HL-60/S4 treated with retinoic acid at 250 ng/mL for 4 days and 3 days (cell line): ENCODE results near the gene LRRC61.

Source experiments
- in situ Hi-C: fragments of 300-500 bp; cut with MboI; formaldehyde crosslinking; loops from 2 replicates; pipeline ENCODE4 v1.7.0; 2022; ENCODE audit warnings: low sequenced_read_pairs

The LRRC61 gene

DNA sequence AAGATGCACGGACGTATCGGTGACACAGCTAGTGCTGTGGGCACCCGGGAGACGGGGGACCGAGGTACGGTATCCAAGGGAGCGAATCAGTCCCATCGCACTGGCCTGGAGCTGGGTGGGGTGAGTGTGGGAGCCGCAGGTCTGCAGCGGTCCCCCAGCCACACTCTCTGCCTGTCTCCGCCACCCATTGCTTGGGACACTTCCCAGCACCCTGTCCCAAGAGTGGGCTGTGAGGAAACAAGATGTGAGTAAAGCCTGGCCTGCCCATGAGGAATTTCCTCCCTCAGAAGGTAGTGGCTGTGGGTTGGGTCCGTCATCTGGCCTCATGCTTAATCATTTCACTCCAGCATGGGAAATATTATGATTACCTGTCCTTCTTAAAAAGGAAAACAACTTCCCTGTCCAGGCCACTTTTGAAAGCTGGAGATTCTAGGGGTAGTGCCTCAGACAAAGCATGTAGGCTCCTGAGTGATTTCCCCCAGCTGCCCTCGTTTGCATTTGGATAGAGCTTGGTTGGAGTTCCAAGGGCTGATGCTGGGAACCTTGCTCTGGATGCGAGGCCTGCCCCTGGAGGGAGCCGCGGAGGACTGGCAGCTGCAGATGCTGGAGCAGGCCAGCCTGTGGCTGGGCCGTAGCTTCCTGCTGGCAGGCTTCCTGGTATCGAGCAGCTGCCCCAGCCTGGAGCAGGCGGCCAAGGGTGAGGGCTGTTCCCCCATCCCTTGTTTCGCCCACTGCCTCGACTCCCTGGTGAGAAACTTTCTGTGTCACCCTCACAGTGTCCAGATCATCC lies 6.4 kb downstream of the LRRC61 start:
- in situ Hi-C loops, result no loop called here

GRCh38 chr7:150330211-150330885 lies 7.2 kb downstream of the LRRC61 start:
- in situ Hi-C loops, result no loop called here

DNA sequence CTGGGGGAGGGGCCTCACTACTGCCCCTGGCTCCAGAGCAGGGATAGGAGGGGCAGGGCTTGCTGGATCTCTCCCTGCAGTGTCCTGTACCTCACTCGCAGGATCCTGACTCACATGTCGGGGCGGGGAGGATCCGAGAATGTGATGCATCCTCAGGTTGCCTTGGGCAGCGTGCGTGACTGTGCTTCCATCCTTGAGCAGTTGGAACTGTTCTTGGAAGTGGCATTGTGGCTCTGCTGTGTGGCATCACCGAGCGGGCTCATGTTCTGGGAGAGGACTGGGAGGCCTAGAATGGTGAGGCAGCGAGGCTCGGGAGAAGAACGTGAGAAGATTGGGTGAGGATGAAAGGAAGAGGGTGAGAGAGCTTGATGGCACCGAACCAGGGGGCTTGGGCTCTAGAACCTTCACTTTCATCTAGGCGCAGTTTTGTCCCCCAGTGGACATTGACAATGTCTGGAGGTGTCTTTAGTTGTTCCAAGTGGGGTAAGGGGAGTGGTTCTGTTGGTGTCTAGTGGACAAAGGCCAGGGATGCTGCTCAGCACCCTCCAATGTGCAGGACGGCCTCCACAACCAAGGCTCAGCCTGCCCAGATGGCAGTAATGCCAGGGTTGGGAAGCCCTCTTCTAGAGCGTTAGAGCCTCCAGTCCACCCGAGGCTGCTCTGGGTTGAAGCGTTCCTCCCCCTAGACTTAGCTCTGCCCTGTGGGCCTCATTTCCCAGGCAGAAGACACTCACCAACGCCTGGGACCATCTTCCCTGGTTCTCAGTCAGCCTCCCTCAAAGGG lies 9.9 kb downstream of the LRRC61 start:
- in situ Hi-C loops, result no loop called here

DNA sequence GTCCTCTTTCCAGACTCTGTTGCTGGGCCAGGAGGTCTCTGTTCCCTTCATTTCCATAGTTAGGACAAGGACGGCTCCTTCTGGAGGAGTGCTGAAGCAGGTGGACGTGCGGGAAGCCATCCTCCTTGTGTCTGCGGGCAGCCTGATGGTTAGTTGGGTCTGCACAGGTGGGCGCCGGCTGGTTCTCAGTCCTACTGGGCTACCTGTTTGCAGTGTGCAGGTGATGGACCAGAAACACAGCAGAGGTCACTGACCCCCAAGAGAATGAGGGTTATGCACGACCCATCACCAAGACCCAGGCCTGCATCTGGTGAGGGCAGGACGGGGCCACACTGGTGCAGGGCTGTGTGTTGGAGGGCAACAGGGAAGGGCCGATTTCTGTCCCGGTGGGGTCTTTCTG lies 10.5 kb downstream of the LRRC61 start:
- in situ Hi-C loops, result no loop called here

- in situ Hi-C loops, result no loop called here
Observed at GRCh38 chr7:150334108-150334507, 11.0 kb downstream of the LRRC61 start.

DNA sequence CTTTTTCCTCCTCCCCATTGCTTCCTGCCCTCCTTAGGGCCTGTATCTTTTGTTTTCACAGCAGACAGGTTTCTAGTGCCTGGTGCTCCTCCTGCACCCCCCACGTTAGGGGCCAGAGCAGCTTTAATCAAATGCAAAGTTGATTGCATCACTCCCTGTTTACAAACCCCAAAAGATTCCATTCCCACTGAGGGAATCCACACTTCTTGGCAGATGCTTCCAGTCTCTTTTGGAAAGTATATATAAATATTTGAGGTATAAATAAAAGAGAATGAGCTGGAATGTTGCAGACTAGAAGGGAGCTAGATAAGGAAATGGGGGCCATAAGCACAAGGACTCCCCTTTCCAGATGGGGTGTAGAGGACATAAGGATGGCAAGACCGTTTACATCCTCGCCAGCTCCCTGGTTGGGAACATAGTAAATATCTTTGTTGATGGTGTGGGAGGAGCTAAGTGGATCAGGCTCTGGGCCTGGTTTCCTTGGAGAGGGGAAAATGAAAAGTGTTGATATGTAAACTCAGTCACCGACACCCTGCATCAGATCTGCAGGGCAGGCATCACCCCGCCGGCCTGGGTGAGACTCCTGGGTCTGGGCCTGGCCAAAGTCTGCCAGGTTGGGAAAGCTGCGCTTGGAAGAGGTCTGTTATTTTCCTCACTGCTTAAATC lies 12.1 kb downstream of the LRRC61 start:
- in situ Hi-C loops, result no loop called here

DNA sequence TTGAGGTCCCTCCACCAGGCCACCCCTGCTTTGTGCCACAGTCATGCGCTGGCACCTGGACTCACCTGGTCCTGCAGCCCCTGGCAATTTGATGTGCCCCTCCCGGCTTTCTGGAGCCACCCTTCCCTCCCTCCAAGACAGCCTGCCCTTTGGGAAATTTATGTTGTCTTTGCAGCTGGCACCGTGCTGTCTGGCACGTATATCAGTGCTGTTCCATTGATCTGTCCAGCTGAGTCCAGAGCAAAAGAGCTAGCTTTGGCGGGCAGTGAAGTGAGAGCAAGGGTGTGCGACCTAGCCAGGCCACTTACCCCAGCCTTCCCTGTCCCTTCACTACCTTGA lies 12.6 kb downstream of the LRRC61 start:
- in situ Hi-C loops, result no loop called here

GRCh38 chr7:150336746-150337145 lies 13.6 kb downstream of the LRRC61 start:
- in situ Hi-C loops, result no loop called here

DNA sequence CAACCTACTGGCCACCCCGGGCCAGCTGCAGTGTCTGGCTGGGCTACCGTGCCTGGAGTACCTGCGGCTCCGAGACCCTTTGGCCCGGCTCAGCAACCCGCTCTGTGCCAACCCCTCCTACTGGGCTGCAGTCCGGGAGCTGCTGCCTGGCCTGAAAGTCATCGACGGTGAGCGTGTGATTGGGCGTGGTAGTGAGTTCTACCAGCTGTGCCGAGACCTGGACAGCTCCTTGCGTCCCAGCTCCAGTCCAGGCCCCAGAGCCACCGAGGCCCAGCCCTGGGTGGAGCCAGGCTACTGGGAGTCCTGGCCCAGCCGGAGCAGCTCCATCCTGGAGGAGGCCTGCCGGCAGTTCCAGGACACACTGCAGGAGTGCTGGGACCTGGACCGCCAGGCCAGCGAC lies 14.0 kb downstream of the LRRC61 start:
- in situ Hi-C loops, result no loop called here

- in situ Hi-C loops, result no loop called here
Observed at GRCh38 chr7:150337659-150338081, 14.5 kb downstream of the LRRC61 start.

DNA sequence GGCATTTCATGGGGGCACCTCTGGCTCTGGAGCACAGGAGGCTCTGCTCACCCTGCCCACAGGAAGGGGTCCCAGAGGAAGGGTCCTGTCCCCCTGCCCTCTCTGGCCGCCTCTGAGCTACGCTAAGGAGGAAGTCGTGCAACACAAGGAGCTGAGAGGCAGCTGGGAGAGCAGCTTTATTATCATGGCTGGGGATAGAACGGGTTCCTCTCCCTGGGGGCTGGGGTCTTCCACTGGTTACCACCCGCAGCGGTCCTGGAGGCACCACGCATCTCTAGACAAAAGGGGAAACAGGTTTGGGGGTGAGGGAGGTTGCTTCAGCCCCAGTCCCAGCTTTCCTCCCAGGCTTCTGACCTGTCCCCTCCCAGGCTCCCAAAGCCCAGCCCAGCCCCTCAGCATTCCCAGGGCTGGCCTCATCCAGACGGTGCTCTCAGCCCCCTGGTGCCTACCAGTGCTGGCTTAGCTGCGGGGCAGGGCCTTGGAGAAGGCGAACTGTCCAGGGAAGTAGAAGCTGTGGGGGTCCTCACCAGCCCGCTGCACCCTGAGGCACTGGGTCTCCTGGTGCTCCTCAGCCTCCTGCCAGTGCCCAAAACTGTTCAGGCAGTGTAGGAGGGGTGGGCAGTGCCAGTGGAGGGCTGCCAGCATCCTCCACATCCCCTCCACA lies 15.1 kb downstream of the LRRC61 start:
- in situ Hi-C loops, result no loop called here

GRCh38 chr7:150339409-150339809 lies 16.3 kb downstream of the LRRC61 start:
- in situ Hi-C loops, result no loop called here

DNA sequence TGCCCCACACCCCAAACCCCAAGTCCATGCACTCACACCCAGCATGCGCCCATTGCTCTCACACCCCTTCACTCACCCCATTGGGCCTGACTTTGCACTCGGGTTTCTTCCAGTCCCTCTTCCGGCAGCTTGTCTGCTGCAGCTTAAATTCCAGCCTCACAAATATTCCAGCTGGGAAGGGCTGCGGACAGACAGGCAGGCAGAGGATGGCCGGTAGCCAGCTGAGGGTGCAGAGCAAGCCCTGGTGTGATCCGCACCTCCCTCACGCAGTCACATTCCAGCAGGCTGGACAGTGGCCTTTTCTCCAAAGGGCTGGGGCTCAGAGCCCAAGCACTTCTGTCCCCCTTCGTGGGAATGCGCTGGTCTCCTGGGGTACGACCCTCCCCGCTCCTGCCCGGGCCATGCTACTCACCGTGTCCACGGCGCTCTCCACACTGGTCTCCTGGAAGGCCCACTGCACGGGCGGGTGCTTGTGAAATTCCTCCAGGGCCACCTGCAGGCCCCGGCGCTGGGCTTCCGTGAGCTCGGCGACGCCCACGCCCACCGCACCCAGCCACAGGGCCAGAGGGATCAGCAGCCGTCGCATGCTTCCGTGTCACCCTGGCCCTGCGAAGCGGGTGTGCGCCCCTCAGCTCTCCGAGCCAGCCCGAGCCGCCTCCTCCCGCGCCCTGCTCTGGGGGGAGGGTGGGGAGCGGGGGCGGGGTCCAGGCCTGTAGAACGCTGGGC lies 17.0 kb downstream of the LRRC61 start:
- in situ Hi-C loops, result no loop called here

GRCh38 chr7:150340875-150341262 lies 17.7 kb downstream of the LRRC61 start:
- in situ Hi-C loops, result no loop called here

DNA sequence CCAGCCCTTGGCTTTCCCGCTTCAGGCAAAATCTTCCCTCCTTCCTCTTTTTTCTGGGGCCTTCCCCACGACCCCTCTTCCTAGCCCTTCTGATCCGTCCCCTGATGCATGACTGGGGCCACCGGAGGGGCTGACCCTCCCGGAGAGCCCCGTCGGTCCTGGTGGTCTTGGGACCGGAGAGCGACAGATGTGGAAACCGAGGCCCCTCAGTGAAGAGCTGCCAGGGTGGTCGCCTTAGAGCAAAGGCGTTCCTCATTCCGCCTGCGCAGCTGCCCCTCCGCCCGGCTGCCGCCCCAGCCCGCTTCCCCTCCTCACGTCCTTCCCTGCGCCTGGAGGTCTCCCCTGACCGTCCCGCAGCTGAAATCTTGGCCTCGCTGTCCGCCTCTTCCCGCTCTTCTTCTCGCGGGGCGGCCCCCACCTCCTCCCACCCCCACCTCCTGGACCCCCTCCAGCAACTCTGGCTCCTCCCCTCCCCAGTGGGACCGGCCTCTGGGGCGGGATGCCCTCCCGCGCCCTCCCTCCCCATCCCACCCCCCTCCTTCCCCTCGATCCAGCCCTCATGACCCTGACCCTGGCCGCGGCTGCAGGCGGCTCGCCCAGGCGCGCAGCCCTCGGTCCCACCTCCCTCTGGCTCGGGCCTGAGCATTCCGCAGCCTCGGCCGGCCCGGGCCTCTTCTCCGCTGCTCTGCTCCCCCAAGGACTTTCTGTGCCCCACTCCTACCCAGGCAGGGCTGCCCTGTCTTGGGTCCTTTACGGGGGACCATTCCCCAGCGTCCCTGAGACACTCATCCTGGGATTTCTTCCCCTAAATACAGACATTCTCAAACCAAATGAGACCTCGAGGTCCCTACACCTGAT lies 18.3 kb downstream of the LRRC61 start, which contains the start of gene RARRES2:
Gene RARRES2, minus strand, starts transcription at position 367 of the 858 bp plus-strand sequence. CDS start 1,020 bp downstream, outside the sequence.
- in situ Hi-C loops, result no loop called here

GRCh38 chr7:150342121-150342408 lies 18.9 kb downstream of the LRRC61 start:
- in situ Hi-C loops, result no loop called here

- in situ Hi-C loops, result no loop called here
Observed at GRCh38 chr7:150343225-150343624, 20.1 kb downstream of the LRRC61 start.

DNA sequence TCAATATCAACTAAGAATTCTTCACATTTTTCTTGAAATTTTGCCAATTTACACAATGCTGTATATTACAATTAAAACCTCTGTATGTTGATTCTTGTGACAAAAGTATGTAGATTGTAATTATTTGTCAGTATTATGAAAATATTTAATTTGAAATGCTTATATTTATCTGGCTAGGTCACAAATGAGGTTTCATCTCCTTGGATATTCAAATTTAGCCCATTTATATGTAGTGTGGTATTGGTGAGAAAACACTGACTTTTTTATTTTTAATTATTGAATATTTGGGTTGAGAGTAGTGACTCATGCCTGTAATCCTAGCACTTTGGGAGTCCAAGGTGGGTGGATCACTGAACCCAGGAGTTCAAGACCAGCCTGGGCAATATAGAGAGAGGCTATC lies 21.1 kb downstream of the LRRC61 start:
- in situ Hi-C loops, result no loop called here

DNA sequence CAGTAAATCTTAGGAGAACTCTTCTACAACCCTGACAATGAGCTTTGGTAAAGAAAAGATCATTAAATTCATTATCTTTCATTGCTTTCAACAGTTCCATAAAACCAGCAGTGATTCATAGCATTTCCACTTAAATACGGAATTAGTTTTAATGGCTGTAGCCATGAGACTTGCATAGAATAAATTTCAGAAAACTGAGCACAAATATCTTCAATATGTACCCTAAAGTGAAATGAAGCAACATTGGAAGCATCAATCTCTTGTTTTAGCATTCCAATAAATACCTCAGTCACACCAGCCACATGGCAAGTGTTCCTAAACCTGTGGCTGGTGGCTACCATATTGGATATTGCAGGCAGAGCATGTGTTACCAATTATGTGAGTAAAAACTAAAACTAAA lies 21.9 kb downstream of the LRRC61 start:
- in situ Hi-C loops, result no loop called here
